Lower leg skin (tissue), 3 donors: ENCODE measurements around the gene HNRNPK.

ENCODE experiments used
- POLR2A ChIP-seq, 2 donors: fragments of 450-650 bp; IDR thresholded peaks; one replicate each; pipeline ENCODE4 v1.6.1; 2016 to 2017; ENCODE audit warnings: antibody characterized with exemption in 2 of 2, mild to moderate bottlenecking in 1 of 2, moderate library complexity in 1 of 2
- TF ChIP-seq, protein P1 (sequence below), 3 donors: fragments of 450-650 bp; IDR thresholded peaks; one replicate each; pipeline ENCODE4 v1.5.1; 2016; ENCODE audit warnings: antibody characterized with exemption in 3 of 3, mild to moderate bottlenecking in 3 of 3, moderate library complexity in 2 of 3

DNA sequence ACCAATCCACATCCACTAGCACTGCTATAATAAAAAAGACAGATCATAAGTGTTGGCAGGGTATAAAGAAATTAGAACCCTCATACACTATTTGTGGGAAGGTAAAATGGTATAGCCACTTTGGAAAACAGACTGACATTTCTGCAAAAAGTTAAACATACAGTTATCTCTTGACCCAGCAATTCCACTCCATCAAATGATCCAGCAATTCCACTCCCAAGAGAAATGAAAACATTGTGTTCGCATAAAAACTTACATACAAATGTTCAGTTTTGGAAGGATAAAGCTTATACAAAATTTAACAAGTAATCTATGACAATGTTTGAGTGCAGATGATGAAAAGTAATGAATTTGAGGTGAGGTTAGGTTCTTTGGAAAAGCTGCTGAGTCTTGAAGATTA lies 60.9 kb downstream of the HNRNPK start:
- TF ChIP-seq, protein P1, sequence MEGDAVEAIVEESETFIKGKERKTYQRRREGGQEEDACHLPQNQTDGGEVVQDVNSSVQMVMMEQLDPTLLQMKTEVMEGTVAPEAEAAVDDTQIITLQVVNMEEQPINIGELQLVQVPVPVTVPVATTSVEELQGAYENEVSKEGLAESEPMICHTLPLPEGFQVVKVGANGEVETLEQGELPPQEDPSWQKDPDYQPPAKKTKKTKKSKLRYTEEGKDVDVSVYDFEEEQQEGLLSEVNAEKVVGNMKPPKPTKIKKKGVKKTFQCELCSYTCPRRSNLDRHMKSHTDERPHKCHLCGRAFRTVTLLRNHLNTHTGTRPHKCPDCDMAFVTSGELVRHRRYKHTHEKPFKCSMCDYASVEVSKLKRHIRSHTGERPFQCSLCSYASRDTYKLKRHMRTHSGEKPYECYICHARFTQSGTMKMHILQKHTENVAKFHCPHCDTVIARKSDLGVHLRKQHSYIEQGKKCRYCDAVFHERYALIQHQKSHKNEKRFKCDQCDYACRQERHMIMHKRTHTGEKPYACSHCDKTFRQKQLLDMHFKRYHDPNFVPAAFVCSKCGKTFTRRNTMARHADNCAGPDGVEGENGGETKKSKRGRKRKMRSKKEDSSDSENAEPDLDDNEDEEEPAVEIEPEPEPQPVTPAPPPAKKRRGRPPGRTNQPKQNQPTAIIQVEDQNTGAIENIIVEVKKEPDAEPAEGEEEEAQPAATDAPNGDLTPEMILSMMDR (IDR thresholded peaks at IDR 0.05): no peak
- TF ChIP-seq POLR2A (IDR thresholded peaks at IDR 0.05): no peak
